ENCODE data around the gene COPZ2. TPM values are rescaled to one million over a fixed set of nuclear protein-coding genes. Genes with fewer than 3 reads are reported as not detected.
"Not testable (repeated sequence)": the region's sequence is repeated elsewhere in the genome, so short reads cannot be mapped to it uniquely, and the experiment has no call there.

COPZ2 gene
- total RNA-seq, 2 experiments from 2014 or later = 0.47 to 0.88 TPM

DNA sequence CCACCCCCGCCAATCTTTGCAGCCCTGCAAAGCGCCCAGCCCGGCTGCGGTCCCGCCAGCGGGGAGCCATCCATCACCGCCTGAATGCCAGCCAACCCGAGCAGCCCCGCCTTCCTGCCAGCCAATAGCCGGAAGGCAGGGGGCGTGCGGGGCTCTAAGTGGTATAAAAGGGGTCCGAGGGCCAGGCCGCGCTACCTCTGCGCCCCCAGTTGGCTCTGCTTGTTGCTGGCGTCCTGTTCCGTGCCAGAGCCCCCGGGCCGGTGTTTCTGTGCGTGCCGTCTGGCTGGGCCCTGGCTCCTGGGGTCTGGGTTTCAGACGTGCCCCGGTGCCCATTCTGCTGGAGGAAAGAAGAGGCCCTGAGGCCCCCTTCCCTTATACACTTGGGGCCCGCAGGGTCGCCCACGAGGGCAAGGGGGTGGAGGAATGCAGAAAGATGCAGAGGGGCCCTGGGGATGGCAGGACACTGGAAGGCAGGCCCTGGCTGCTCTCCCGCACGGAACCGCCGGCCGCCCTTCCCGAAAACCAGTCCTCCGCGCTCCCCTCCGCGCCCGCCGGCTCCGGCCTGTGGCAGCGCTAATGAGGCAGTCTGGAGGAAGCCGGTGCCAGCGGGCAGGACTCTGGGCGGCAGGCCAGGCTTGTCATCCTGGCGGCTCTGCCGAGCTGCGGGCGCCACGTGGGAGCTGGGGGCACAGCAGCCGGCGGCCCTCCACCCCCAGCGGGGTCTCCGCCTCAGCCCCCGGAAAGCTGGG lies 14.0 kb downstream of the COPZ2 start:
- TF ChIP-seq, protein P1, sequence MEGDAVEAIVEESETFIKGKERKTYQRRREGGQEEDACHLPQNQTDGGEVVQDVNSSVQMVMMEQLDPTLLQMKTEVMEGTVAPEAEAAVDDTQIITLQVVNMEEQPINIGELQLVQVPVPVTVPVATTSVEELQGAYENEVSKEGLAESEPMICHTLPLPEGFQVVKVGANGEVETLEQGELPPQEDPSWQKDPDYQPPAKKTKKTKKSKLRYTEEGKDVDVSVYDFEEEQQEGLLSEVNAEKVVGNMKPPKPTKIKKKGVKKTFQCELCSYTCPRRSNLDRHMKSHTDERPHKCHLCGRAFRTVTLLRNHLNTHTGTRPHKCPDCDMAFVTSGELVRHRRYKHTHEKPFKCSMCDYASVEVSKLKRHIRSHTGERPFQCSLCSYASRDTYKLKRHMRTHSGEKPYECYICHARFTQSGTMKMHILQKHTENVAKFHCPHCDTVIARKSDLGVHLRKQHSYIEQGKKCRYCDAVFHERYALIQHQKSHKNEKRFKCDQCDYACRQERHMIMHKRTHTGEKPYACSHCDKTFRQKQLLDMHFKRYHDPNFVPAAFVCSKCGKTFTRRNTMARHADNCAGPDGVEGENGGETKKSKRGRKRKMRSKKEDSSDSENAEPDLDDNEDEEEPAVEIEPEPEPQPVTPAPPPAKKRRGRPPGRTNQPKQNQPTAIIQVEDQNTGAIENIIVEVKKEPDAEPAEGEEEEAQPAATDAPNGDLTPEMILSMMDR (IDR thresholded peaks at IDR 0.05) = peak; percentile 36
- H3K27me3 Mint-ChIP-seq = peaks cover 67% of the 10 kb centered on the region
- no peak overlapping the region for H3K27ac Mint-ChIP-seq
- no peaks in the 10 kb centered on the region for H3K9me3 ChIP-seq (ENCODE audit: control insufficient read depth in 1 of 2, insufficient read depth in 1 of 2, low read length in 2 of 2)
- peaks cover 28% of the 10 kb centered on the region for H3K4me1 Mint-ChIP-seq (ENCODE audit: low read depth)
- peaks cover 34% of the 10 kb centered on the region for H3K4me1 ChIP-seq (ENCODE audit: insufficient read depth, low read length)
- ChIA-PET CTCF (interaction anchor here (0.9 kb wide), 1 partner anchor 77 kb away, joined by 3 read pairs; no protein-coding TSS in a partner anchor), POLR2A (no interaction called here)
- H3K4me3 Mint-ChIP-seq = peak overlapping the region; percentile 46
- ATAC-seq (ENCODE audit: poor library complexity) (no peak), DNase-seq (peak in 8 of 14 experiments; percentile 21 to 71 (median 47))
- peak overlapping the region; percentile 66 for H3K4me3 ChIP-seq (ENCODE audit: low read length)
- H3K36me3 ChIP-seq (ENCODE audit: insufficient read depth, low read length) = no peaks in the 10 kb centered on the region
- no peak overlapping the region for H3K27ac ChIP-seq (ENCODE audit: low read depth in 1 of 2, low read length in 2 of 2)
- peaks cover 13% of the 10 kb centered on the region in 2 experiments for H3K27me3 ChIP-seq (ENCODE audit: control insufficient read depth in 1 of 2, insufficient read depth in 2 of 2, low read length in 2 of 2)
- no peaks in the 10 kb centered on the region for H3K36me3 Mint-ChIP-seq (ENCODE audit: low read depth)
- intact Hi-C loops (cut with DNase I, micrococcal nuclease) = loop anchor here (1.0 to 10.0 kb wide), 5 partner anchors 75 to 871 kb away; partner anchors contain the start of genes ATP5MC1 (in 1 of the 2) and SNX11 (in 1 of the 2)
- no peaks in the 10 kb centered on the region for H3K9me3 Mint-ChIP-seq

DNA sequence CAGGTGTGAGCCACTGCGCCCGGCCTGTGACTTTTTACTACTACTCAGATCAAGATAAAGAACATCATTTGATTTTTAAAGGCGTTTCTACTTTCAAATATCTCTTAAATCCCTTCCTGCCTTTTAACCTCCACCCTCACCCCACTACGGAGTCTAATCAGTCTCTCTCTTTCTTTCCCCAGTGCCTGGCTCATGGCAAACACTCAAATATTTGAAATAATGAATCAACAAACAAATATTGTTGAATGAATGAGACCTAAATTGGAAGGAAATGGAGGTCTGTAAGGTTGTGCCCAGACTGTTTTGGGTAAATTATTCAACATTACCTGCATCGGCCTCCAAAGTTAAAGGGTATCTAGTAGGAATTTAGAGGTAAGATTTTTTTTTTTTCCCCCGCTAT lies 14.7 kb downstream of the COPZ2 start:
- DNase-seq (no peak), ATAC-seq (ENCODE audit: poor library complexity) (no peak)
- no peak overlapping the region for H3K27ac Mint-ChIP-seq
- H3K36me3 ChIP-seq (ENCODE audit: insufficient read depth, low read length) = no peaks in the 10 kb centered on the region
- no peaks in the 10 kb centered on the region for H3K36me3 Mint-ChIP-seq (ENCODE audit: low read depth)
- TF ChIP-seq, protein P1 (IDR thresholded peaks at IDR 0.05) = no peak
- no peak overlapping the region for H3K27ac ChIP-seq (ENCODE audit: low read depth in 1 of 2, low read length in 2 of 2)
- ChIA-PET POLR2A (no interaction called here), CTCF (no interaction called here)
- intact Hi-C loops (cut with DNase I, micrococcal nuclease) = loop anchor here in 1 of 2 experiments (10.0 kb wide), 2 partner anchors 312 to 872 kb away; partner anchors contain the start of gene ATP5MC1
- H3K9me3 ChIP-seq (ENCODE audit: control insufficient read depth in 1 of 2, insufficient read depth in 1 of 2, low read length in 2 of 2) = no peaks in the 10 kb centered on the region
- H3K9me3 Mint-ChIP-seq = no peaks in the 10 kb centered on the region
- H3K27me3 Mint-ChIP-seq = peaks cover 65% of the 10 kb centered on the region
- H3K4me1 Mint-ChIP-seq (ENCODE audit: low read depth) = peaks cover 28% of the 10 kb centered on the region
- no peak overlapping the region for H3K4me3 ChIP-seq (ENCODE audit: low read length)
- H3K4me1 ChIP-seq (ENCODE audit: insufficient read depth, low read length) = peaks cover 34% of the 10 kb centered on the region
- H3K4me3 Mint-ChIP-seq = peak overlapping the region; percentile 46
- H3K27me3 ChIP-seq (ENCODE audit: control insufficient read depth in 1 of 2, insufficient read depth in 2 of 2, low read length in 2 of 2) = peaks cover 10 to 13% of the 10 kb centered on the region in 2 experiments

DNA sequence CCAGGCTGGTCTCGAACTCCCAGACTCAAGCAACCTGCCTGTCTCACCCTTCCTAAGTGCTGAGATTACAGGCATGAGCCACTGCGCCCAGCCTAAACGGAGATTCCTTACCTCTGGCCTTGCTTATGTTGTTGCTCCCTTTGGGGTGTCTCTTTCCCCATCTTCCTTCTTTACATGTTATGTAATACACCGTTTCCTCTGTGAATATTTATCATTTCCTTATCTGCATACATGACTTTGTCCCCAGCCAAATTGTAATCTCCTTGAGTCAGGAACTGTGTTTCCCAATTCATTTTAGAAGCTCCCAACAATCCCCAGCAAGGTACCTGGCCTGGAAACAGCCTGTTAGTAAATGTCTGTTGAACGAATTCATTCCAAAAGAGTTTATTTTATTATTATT lies 15.7 kb downstream of the COPZ2 start:
- intact Hi-C loops (cut with DNase I, micrococcal nuclease) = loop anchor here in 1 of 2 experiments (10.0 kb wide), 2 partner anchors 313 to 873 kb away; partner anchors contain the start of gene ATP5MC1
- TF ChIP-seq, protein P1 (IDR thresholded peaks at IDR 0.05) = no peak
- POLR2A ChIA-PET = no interaction called here
- peaks cover 59% of the 10 kb centered on the region for H3K27me3 Mint-ChIP-seq
- H3K36me3 Mint-ChIP-seq (ENCODE audit: low read depth) = no peaks in the 10 kb centered on the region
- no peak overlapping the region for H3K27ac Mint-ChIP-seq
- peak overlapping the region; percentile 5 for H3K4me3 Mint-ChIP-seq
- ATAC-seq (ENCODE audit: poor library complexity) = no peak
- Histone ChIP-seq H3K4me3 (ENCODE audit: low read length) (no peak overlapping the region), H3K27me3 (ENCODE audit: control insufficient read depth in 1 of 2, insufficient read depth in 2 of 2, low read length in 2 of 2) (peaks cover 9 to 13% of the 10 kb centered on the region in 2 experiments), H3K27ac (ENCODE audit: low read depth in 1 of 2, low read length in 2 of 2) (no peak overlapping the region), H3K9me3 (ENCODE audit: control insufficient read depth in 1 of 2, insufficient read depth in 1 of 2, low read length in 2 of 2) (no peaks in the 10 kb centered on the region), H3K36me3 (ENCODE audit: insufficient read depth, low read length) (no peaks in the 10 kb centered on the region), H3K4me1 (ENCODE audit: insufficient read depth, low read length) (peaks cover 34% of the 10 kb centered on the region)
- H3K4me1 Mint-ChIP-seq (ENCODE audit: low read depth) = peaks cover 28% of the 10 kb centered on the region
- H3K9me3 Mint-ChIP-seq = no peaks in the 10 kb centered on the region
- CTCF ChIA-PET = interaction anchor here (0.7 to 3.0 kb wide), 3 partner anchors 11 to 44 kb away, joined by 4 to 17 read pairs (median 5); no protein-coding TSS in a partner anchor
- no peak for DNase-seq

DNA sequence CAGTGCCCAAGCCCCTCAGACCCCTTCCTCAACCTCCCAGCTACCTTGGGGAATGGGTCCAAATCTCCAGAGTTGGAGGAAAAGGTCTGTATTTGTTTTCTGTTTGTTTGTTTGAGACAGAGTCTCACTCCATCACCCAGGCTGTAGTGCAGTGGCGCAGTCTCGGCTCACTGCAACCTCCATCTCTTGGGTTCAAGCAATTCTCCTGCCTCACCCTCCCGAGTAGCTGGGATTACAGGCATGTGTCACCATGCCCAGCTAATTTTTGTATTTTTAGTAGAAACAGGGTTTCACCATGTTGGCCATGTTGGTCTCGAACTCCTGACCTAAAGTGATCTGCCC lies 19.8 kb downstream of the COPZ2 start:
- H3K27ac ChIP-seq (ENCODE audit: low read depth in 1 of 2, low read length in 2 of 2) = not testable (repeated sequence)

More for the DNA sequence above, 19.8 kb downstream of the COPZ2 start:
- H3K27me3 Mint-ChIP-seq = peaks cover 60% of the 10 kb centered on the region
- H3K27ac Mint-ChIP-seq; H3K4me3 ChIP-seq (ENCODE audit: low read length); POLR2A ChIA-PET; H3K36me3 ChIP-seq (ENCODE audit: insufficient read depth, low read length); ATAC-seq (ENCODE audit: poor library complexity); H3K9me3 Mint-ChIP-seq; H3K4me1 ChIP-seq (ENCODE audit: insufficient read depth, low read length); H3K36me3 Mint-ChIP-seq (ENCODE audit: low read depth); H3K9me3 ChIP-seq (ENCODE audit: control insufficient read depth in 1 of 2, insufficient read depth in 1 of 2, low read length in 2 of 2); H3K4me3 Mint-ChIP-seq; H3K4me1 Mint-ChIP-seq (ENCODE audit: low read depth); DNase-seq: not testable (repeated sequence)
- CTCF ChIA-PET = interaction anchor here (1.1 to 2.1 kb wide), 3 partner anchors 9 to 47 kb away, joined by 3 to 7 read pairs (median 6); partner anchors contain the start of gene CDK5RAP3
- intact Hi-C loops (cut with DNase I, micrococcal nuclease) = loop anchor here in 1 of 2 experiments (5.0 kb wide), 1 partner anchor 175 kb away; the partner anchor contains the start of gene SCRN2
- peaks cover 12 to 23% of the 10 kb centered on the region in 2 experiments for H3K27me3 ChIP-seq (ENCODE audit: control insufficient read depth in 1 of 2, insufficient read depth in 2 of 2, low read length in 2 of 2)

Measured in CD4-positive, alpha-beta T cell (primary cell).